ENCODE results near the gene IL36A. TPM values are rescaled to one million over a fixed set of nuclear protein-coding genes. Genes with fewer than 3 reads are reported as not detected.

IL36A gene
- total RNA-seq, 1 experiment from 2014 or later: not detected

- DNase-seq: no peak
- H3K36me3 ChIP-seq (replicated peaks; ENCODE audit: control insufficient read depth, insufficient read depth, low read length): no peaks in the 10 kb centered on the region
- no peak overlapping the region for H3K4me3 ChIP-seq (ENCODE audit: insufficient read depth, low read depth, low read length)
- H3K27me3 ChIP-seq (ENCODE audit: control insufficient read depth, insufficient read depth, low read length): no peaks in the 10 kb centered on the region
Observed at GRCh38 chr2:113050921-113051895, 45.9 kb downstream of the IL36A start.

- Histone ChIP-seq H3K4me3 (ENCODE audit: insufficient read depth, low read depth, low read length) (no peak within 1 kb of the TSS), H3K36me3 (replicated peaks; ENCODE audit: control insufficient read depth, insufficient read depth, low read length) (no peaks in the 10 kb centered on the region), H3K27me3 (ENCODE audit: control insufficient read depth, insufficient read depth, low read length) (no peaks in the 10 kb centered on the region)
- no peak for DNase-seq
Observed at GRCh38 chr2:113052396-113052917, 47.2 kb downstream of the IL36A start, which contains the start of gene IL36B. Gene IL36B, minus strand, starts transcription at chr2:113052867.

GRCh38 chr2:113053666-113054065 is 48.4 kb downstream of the IL36A start:
- no peak for DNase-seq

GRCh38 chr2:113054066-113054465 is 48.8 kb downstream of the IL36A start:
- Histone ChIP-seq H3K36me3 (replicated peaks; ENCODE audit: control insufficient read depth, insufficient read depth, low read length) (no peaks in the 10 kb centered on the region), H3K27me3 (ENCODE audit: control insufficient read depth, insufficient read depth, low read length) (peaks cover 2% of the 10 kb centered on the region; the same call in 1 of the 2 replicates), H3K4me3 (ENCODE audit: insufficient read depth, low read depth, low read length) (no peak overlapping the region)
- no peak for DNase-seq

More at GRCh38 chr2:113053666-113054065, 48.4 kb downstream of the IL36A start:
- Histone ChIP-seq H3K36me3 (replicated peaks; ENCODE audit: control insufficient read depth, insufficient read depth, low read length) (no peaks in the 10 kb centered on the region), H3K4me3 (ENCODE audit: insufficient read depth, low read depth, low read length) (no peak overlapping the region), H3K27me3 (ENCODE audit: control insufficient read depth, insufficient read depth, low read length) (no peaks in the 10 kb centered on the region; the same call in 1 of the 2 replicates)

GRCh38 chr2:113056521-113056920 is 51.3 kb downstream of the IL36A start:
- Histone ChIP-seq H3K27me3 (ENCODE audit: control insufficient read depth, insufficient read depth, low read length) (peaks cover 4% of the 10 kb centered on the region), H3K36me3 (replicated peaks; ENCODE audit: control insufficient read depth, insufficient read depth, low read length) (no peaks in the 10 kb centered on the region), H3K4me3 (ENCODE audit: insufficient read depth, low read depth, low read length) (no peak overlapping the region)
- no peak for DNase-seq

- Histone ChIP-seq H3K36me3 (replicated peaks; ENCODE audit: control insufficient read depth, insufficient read depth, low read length) (no peaks in the 10 kb centered on the region), H3K27me3 (ENCODE audit: control insufficient read depth, insufficient read depth, low read length) (peaks cover 4% of the 10 kb centered on the region), H3K4me3 (ENCODE audit: insufficient read depth, low read depth, low read length) (no peak overlapping the region)
- DNase-seq: no peak
Observed at GRCh38 chr2:113057117-113057516, 51.9 kb downstream of the IL36A start.

Other genes with a start within 250 kb of the IL36A start
- gene CKAP2L, start 240.8 kb upstream of the IL36A start, total RNA-seq (2014; rRNA removed; shearing (Covaris generic)): 14.9 and 24.8 TPM in 2 replicates
- 0.11 and 0.38 TPM in 2 replicates for gene IL1A, start 221.0 kb upstream of the IL36A start, total RNA-seq (2014; rRNA removed; shearing (Covaris generic))
- gene IL1B, start 168.7 kb upstream of the IL36A start, total RNA-seq (2014; rRNA removed; shearing (Covaris generic)): not detected in 2 replicates
- 0.62 and 1.00 TPM in 2 replicates for gene IL37, start 94.3 kb upstream of the IL36A start, total RNA-seq (2014; rRNA removed; shearing (Covaris generic))
- 0.37 TPM in 1 of 2 replicates, not detected in the other for gene IL36G, start 27.5 kb upstream of the IL36A start, total RNA-seq (2014; rRNA removed; shearing (Covaris generic))
- not detected in 2 replicates for gene IL36B, start 47.4 kb downstream of the IL36A start, total RNA-seq (2014; rRNA removed; shearing (Covaris generic))
- gene IL36RN, start 53.7 kb downstream of the IL36A start, total RNA-seq (2014; rRNA removed; shearing (Covaris generic)): not detected in 2 replicates
- not detected in 2 replicates for gene IL1F10, start 62.5 kb downstream of the IL36A start, total RNA-seq (2014; rRNA removed; shearing (Covaris generic))
- gene IL1RN, start 122.1 kb downstream of the IL36A start, total RNA-seq (2014; rRNA removed; shearing (Covaris generic)): not detected in 2 replicates
- 1.5 and 1.9 TPM in 2 replicates for gene PSD4, start 168.5 kb downstream of the IL36A start, total RNA-seq (2014; rRNA removed; shearing (Covaris generic))